ENCODE results near the gene SVOPL.
"Not testable (repeated sequence)": the region's sequence is repeated elsewhere in the genome, so short reads cannot be mapped to it uniquely, and the experiment has no call there.

The SVOPL gene

GRCh38 chr7:138698281-138698680 lies 2.9 kb downstream of the SVOPL start:
- DNase-seq = no peak

DNA sequence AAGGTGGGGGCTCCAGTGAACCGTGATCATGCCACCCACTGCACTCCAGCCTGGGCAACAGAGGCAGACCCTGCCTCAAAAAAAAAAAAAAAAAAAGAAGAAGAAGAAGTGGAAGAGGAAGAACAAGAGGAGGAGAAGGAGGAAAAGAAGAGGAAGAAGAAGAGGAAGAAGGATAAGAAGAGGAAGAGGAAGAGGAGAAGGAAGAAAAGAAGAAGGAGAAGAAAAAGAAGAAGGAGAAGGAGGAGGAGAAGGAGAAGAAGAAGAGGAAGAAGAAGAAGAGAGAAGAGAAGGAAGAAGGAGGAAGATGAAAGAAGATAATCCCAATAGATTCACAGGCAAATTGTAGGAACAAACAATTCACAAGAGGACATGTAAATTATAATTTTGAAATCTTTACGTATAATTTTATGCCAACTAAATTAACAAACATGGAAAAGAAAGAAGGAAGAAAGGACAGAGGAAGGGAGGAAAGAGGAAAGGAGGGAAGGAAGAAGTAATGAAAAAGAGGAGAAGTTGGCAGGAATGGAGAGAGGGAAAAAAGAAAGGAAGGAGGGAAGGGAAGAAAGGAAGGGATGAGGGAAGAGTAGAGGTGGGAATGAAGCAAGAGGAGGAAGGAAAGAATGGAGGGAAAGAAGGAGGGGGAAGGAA lies 3.5 kb downstream of the SVOPL start:
- DNase-seq = no peak

- DNase-seq = not testable (repeated sequence)
These were observed 5.4 kb downstream of the SVOPL start for GRCh38 chr7:138695776-138696175.

- no peak for DNase-seq
These were observed 6.1 kb downstream of the SVOPL start for GRCh38 chr7:138695106-138695505.

DNA sequence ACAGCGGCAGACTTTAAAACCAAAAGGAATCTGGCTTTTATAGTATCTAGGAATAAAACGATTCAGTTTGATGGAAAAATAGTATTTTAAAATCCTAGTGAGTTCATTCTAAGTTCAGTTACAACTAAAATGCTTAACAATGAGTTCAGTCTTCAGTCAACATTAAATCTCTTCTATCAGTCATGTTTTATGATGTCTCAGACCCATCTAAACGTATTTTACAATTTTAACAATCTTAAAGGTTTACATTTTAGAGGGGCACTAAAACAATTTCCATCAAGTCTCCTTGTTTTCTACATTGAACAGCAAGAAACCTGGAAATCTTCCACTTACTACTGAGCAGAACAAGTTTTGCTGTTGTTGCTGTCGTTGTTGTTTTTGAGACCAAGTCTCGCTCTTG lies 10.0 kb downstream of the SVOPL start:
- DNase-seq = no peak

DNA sequence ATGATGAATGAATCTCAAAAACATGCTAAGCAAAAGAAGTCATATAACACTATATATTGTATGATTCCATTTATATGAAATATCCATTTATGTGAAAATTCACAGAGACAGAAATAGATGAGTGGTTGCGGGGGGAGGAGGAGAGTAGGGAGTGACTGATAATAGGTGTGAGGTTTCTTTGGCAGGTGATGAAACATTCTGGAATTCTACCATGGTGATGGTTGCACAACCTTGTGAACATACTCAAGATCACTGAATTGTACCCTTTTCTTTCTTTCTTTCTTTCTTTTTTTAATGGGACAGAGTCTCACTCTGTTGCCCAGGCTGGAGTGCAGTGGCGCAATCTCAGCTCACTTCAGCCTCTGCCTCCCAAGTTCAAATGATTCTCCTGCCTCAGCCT lies 10.7 kb downstream of the SVOPL start:
- no peak for DNase-seq

- not testable (repeated sequence) for DNase-seq
These were observed 13.1 kb downstream of the SVOPL start for GRCh38 chr7:138688037-138688436.

- no peak for DNase-seq
These were observed 16.8 kb downstream of the SVOPL start for GRCh38 chr7:138684340-138684739.

DNA sequence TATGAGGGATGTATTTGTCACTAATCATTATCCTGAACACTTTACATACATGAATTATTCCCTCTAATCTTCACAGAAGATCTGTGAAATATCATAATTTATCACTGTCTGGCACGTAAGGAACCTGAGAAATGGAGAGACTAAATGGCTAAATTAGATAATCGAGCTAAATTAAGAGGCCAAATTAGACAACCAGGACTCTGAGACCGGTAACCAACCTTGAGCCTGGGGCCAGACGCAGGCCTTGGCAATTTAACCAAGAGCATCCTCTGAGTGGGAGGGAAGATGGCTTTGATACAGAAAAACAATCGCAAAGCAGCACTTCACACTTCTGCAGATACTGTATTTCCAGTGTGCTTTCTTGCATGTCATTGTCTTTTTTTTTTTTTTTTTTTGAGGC lies 21.4 kb downstream of the SVOPL start:
- no peak for DNase-seq

GRCh38 chr7:138670594-138670993 lies 30.6 kb downstream of the SVOPL start:
- DNase-seq = no peak

DNA sequence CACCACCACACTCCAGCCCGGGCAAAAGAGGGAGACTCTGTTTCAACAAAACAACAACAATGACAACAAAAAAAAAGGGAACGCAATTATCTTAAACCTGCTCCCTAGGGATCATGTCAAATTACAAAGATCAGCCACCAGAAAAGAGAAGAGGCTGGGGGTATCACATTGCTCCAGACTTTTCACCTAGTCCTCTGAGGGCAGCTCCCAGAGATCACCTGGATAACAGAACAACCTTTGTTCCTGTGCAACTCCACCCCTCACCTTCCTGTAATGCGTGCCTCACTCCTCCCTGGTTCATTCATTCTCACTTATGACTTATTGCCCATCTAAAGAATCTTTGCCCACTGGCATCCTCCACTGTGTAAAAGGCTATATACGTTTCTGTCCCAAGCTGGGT lies 31.8 kb downstream of the SVOPL start:
- no peak for DNase-seq

DNA sequence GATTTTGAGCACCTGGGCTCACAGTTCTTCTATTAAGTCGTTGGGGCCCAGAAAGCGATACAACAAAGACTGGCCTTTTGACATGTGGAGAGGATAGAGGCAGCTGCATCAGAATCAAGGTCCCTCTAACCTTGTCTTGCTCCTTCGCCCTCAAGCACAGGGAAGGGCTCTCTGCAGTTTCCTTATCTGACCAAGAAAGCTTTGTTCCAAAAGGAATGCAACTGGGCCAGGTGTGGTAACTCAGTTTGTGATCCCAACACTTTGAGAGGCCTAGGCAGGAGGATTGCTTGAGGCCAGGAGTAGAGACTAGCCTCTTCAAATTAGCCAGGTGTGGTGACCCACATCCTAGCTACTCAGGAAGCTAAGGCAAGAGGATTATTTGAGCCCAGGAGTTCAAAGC lies 32.2 kb downstream of the SVOPL start:
- DNase-seq = no peak

GRCh38 chr7:138668229-138668596 lies 32.9 kb downstream of the SVOPL start:
- no peak for DNase-seq

DNA sequence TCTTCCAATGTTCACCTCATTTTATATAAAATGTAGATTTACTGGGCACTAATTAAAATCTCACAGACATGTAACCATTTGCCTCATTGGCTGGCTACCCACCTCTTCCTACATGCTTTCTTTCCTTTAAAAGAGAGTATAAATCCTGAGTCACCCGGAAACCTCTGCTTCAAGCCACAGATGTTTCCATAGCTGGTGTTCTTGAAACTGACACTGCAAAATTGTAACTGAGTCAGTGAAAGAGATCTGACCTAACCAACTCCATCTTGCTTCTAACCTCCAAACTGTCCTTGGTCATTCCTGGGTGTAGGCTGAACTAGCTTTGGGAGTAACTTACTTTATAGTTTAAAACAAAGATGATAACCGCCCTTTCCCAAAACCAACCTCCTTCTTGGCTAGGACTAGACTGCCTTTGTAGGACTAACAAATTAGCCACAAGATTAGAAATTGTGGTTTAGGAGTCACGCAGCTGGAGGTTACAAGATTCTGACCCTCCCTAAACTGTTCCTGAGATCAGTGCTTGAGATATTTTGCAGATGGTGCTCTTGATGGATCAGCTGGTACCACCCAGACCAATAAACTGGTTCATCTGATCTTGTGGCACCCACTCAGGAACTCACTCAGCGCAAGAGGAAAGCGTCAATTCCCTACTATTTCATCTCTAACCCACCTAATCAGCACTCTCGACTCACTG lies 33.5 kb downstream of the SVOPL start:
- no peak for DNase-seq

- no peak for DNase-seq
These were observed 34.8 kb downstream of the SVOPL start for GRCh38 chr7:138666385-138666784.

GRCh38 chr7:138665669-138666140 lies 35.5 kb downstream of the SVOPL start:
- no peak for DNase-seq

- DNase-seq = no peak
These were observed 35.9 kb downstream of the SVOPL start for GRCh38 chr7:138665249-138665648.

DNA sequence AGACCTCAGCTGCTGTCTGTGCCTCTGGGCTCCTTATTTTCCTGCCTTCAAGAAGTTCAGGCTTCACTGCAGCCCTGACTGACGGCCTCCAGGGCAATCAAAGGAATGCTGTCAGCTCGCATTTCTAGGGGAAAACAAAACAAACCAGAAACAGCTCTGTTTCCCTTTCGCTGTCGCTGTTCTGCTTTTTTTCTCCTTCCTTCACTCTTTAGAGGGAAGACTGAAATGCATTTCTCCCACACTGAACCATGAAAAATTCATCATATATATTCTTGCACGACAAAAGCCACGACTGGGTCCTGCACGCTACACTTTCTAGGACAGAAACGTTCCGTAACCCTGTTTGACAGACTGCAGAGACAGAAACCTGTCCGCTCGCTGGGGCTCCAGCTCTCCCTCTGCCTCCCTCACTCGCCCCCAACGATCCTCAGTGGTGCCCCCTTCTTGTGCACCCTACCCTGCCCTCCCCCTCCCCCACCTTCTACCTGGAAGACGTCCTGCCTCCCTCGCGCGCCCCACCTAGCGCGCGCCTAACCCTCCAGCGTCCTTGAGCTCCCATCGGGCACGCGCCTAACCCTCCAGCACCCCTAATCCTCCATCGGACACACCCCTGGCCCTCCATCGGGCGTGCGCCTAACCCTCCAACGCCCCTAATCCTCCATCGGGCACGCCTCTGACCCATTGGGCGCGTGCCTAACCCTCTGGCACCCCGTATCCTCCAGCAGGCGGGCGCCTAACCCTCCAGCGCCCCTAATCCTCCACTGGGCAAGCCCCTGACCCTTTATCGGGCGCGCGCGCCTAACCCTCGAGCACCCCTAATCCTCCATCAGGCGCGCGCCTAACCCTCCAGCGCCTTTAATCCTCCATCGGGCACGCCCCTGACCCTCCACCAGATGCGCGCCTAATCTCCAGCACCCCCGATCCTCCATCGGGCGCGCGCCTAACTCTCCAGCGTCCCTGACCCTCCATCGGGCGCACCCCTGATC lies 37.1 kb downstream of the SVOPL start:
- DNase-seq = no peak

DNA sequence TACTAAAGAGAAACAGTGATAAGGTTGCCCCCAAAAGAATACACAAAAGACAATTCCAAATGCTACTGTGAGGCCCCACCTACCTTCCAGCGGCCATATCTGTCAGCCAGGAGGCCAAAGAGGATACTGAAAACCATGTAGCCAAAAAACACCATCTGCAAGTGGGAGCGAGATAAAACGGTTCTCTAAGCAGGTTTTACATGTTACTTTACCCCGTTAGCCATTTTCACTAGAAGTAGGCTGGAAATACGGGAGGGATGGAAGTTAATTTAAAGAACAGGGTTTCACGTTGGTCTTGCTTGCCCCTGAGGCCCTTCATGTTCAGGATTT lies 38.2 kb downstream of the SVOPL start:
- DNase-seq = no peak

- no peak for DNase-seq
These were observed 38.8 kb downstream of the SVOPL start for GRCh38 chr7:138662076-138662990.

GRCh38 chr7:138661069-138661635 lies 40.0 kb downstream of the SVOPL start:
- DNase-seq = no peak

- no peak for DNase-seq
These were observed 42.3 kb downstream of the SVOPL start for GRCh38 chr7:138658889-138659288.
